ENCODE results near the gene TF. TPM values are rescaled to one million over a fixed set of nuclear protein-coding genes. Genes with fewer than 3 reads are reported as not detected.

The TF gene
- total RNA-seq, 4 donors from 2014 or later: 0.70 to 2.4 TPM; not detected in 2

GRCh38 chr3:133827136-133827535 is 80.9 kb downstream of the TF start:
- H3K36me3 ChIP-seq: peaks cover 0 to 13% (median 0%) of the 10 kb centered on the region in 3 donors
- no peak for DNase-seq
- no peak overlapping the region for H3K27ac ChIP-seq
- TF ChIP-seq CTCF (IDR thresholded peaks at IDR 0.05) (no peak), POLR2A (IDR thresholded peaks at IDR 0.05) (no peak)
- no peaks in the 10 kb centered on the region for H3K27me3 ChIP-seq
- no peak overlapping the region for H3K4me3 ChIP-seq
- no peaks in the 10 kb centered on the region for H3K4me1 ChIP-seq
- no peaks in the 10 kb centered on the region for H3K9me3 ChIP-seq

- no peak overlapping the region for H3K27ac ChIP-seq
- no peak for DNase-seq
- no peaks in the 10 kb centered on the region for H3K9me3 ChIP-seq
- H3K4me3 ChIP-seq: no peak overlapping the region
- H3K36me3 ChIP-seq: peaks cover 0 to 9% (median 0%) of the 10 kb centered on the region in 3 donors
- TF ChIP-seq CTCF (IDR thresholded peaks at IDR 0.05) (no peak), POLR2A (IDR thresholded peaks at IDR 0.05) (no peak)
- H3K4me1 ChIP-seq: no peaks in the 10 kb centered on the region
- H3K27me3 ChIP-seq: no peaks in the 10 kb centered on the region
Observed at GRCh38 chr3:133827684-133828083, 81.5 kb downstream of the TF start.

- TF ChIP-seq POLR2A (IDR thresholded peaks at IDR 0.05) (no peak), CTCF (IDR thresholded peaks at IDR 0.05) (no peak)
- peak in 1 of 3 donors; percentile 40 for DNase-seq
- H3K27me3 ChIP-seq: no peaks in the 10 kb centered on the region
- no peak overlapping the region for H3K27ac ChIP-seq
- H3K4me1 ChIP-seq: no peaks in the 10 kb centered on the region
- H3K9me3 ChIP-seq: no peaks in the 10 kb centered on the region
- H3K36me3 ChIP-seq: no peaks in the 10 kb centered on the region
- no peak overlapping the region for H3K4me3 ChIP-seq
Observed at GRCh38 chr3:133828576-133829309, 82.5 kb downstream of the TF start.

- Histone ChIP-seq H3K4me3 (no peak overlapping the region), H3K9me3 (no peaks in the 10 kb centered on the region), H3K4me1 (no peaks in the 10 kb centered on the region), H3K27me3 (no peaks in the 10 kb centered on the region), H3K36me3 (no peaks in the 10 kb centered on the region), H3K27ac (no peak overlapping the region)
- TF ChIP-seq CTCF (IDR thresholded peaks at IDR 0.05) (no peak), POLR2A (IDR thresholded peaks at IDR 0.05) (no peak)
- peak in 1 of 3 donors; percentile 28 for DNase-seq
Observed at GRCh38 chr3:133829310-133829707, 83.1 kb downstream of the TF start.

- Histone ChIP-seq H3K36me3 (no peaks in the 10 kb centered on the region), H3K27ac (no peak overlapping the region), H3K4me3 (no peak overlapping the region), H3K4me1 (no peaks in the 10 kb centered on the region), H3K27me3 (no peaks in the 10 kb centered on the region), H3K9me3 (no peaks in the 10 kb centered on the region)
- TF ChIP-seq POLR2A (IDR thresholded peaks at IDR 0.05) (no peak), CTCF (IDR thresholded peaks at IDR 0.05) (no peak)
- no peak for DNase-seq
Observed at GRCh38 chr3:133830071-133830470, 83.9 kb downstream of the TF start.
